Measurements from ENCODE around the gene CLDN22.
"Not testable (repeated sequence)": the region's sequence is repeated elsewhere in the genome, so short reads cannot be mapped to it uniquely, and the experiment has no call there.

The CLDN22 gene

GRCh38 chr4:183347146-183347545 lies 27.1 kb upstream of the CLDN22 start:
- DNase-seq (ENCODE audit: low read depth): no peak

- no peak for DNase-seq (ENCODE audit: low read depth)
These were observed 25.2 kb upstream of the CLDN22 start for GRCh38 chr4:183345261-183345660.

DNA sequence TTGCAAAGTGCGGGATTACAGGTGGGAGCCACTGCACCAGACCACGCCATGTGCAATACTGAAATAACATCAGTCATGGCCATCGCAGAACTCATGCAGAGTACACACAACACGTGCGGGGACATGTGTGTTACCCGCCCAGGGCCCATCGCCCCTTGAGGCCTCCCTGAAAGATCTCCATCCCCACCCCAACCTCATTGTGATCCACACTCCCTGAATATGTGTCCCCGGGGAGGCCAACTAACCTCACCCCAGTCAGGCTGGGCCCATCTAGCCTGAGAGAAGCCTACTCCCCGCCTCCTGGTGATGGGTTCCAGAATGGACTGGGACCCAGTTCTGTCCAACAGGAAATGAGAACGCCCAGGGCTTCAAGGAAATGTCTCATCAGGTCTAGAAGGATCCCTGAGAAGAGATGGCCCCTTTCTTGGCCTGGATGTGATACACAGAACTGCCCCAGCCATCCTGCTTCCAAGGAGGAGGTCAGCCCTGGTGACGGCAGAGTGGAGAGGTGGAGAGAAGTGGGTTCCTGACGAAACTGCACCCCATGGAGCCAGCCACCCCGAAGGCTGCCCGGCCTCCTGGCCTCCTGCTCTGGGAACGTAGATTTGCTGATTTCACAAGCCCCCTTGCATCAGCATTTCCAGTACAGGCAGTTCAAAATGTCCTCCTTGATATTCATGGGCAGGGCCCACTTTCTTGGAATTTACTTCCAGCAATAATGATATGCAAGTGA lies 24.6 kb upstream of the CLDN22 start:
- no peak for DNase-seq (ENCODE audit: low read depth)

DNA sequence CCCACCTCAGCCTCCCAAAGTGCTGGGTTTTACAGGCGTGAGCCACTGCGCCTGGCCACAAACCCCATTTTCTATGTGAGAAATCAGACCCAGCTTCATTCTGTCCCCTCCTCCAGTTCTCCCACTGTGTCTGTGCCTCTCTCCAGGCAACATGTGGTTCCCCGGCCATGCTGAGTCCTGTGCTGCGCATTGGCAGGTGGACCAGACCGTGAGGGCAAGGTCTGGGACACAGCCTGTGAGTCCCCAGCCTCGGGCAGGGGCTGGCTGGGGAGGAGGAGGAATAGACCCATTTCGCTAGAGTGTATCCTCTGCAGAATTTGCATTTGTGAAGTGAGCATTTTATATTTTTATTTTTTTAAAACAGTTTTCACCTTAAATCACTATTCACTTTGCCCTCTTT lies 23.7 kb upstream of the CLDN22 start:
- no peak for DNase-seq (ENCODE audit: low read depth)

- DNase-seq (ENCODE audit: low read depth): no peak
These were observed 22.8 kb upstream of the CLDN22 start for GRCh38 chr4:183342541-183343533.

DNA sequence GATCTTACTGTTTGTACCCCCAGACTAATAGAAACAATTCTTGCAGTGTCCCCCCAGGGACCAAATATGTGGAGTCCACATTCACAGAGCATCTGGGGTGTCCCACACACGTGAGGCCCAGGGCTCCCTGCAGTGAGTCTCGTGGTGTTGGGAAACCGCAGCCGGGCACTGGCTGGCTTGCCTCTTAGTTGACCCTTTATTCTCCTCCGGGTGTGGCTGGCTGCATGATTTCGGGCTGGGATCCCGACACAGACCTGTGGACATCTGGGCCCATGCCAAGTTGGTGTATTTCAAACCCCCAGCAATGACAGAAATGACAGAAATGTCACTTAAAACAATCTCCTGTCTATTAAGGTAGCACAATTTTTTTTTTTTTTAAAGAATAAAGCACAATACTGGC lies 17.8 kb upstream of the CLDN22 start:
- DNase-seq (ENCODE audit: low read depth): no peak

DNA sequence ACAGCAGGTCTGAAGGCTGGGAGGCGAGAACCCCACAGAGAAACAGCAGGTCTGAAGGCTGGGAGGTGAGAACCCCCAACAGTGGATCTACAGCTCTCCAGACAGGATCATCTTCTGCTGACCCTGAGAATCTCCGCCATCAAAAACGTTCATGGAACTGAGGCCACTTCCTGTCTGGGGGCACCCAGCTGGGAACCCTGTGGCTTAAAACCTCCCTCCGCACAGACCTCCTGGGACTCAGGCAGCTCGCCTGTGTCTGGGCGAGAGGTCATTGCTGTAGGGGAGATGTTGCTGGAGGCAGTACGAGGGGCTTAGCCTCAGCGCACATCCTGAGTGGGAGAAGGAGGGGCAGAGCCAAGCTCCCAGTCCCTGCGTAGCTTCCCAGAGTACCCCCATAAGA lies 17.3 kb upstream of the CLDN22 start:
- no peak for DNase-seq (ENCODE audit: low read depth)

GRCh38 chr4:183335369-183335940 lies 15.4 kb upstream of the CLDN22 start:
- DNase-seq (ENCODE audit: low read depth): peak; percentile 96

- DNase-seq (ENCODE audit: low read depth): no peak
These were observed 13.9 kb upstream of the CLDN22 start for GRCh38 chr4:183333983-183334382.

DNA sequence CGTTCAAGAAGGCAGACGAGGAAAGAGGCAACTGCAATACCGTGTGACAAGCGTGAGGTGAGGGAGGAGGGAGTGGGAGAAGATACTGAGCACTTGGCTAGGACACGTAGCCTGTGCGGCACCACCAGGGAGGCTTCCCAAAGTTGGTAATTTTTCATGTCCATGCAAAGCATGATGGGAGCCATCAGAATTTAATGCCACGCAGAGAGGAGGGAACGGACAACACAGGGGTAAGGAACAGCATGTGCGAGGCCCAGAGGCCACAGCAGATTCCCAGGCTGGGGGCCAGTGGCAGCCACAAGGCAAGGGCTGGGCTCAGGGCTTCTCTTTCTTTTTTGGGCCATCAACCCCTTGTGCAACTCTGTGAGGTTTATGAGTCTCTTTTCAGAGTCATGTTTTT lies 13.1 kb upstream of the CLDN22 start:
- DNase-seq (ENCODE audit: low read depth): no peak

DNA sequence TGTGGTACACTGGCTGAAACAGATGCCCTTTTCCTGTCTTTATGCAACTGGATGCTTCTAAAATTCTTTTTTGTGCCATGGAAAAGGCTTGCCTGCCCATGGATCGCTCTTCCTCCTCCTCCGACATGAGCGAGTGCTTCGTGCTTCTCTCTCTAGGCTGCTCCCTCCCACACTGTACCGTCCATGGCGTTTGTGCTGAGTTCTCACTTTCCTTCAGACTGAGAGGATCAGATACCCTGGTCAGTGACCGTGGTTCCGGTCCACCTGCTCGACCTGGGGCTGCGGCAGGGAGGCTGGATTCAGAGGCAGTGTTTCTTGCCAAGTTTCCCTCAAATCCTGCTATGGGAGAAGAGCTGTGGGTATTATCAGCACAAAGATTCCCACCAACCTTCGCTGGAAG lies 12.4 kb upstream of the CLDN22 start:
- no peak for DNase-seq (ENCODE audit: low read depth)

DNA sequence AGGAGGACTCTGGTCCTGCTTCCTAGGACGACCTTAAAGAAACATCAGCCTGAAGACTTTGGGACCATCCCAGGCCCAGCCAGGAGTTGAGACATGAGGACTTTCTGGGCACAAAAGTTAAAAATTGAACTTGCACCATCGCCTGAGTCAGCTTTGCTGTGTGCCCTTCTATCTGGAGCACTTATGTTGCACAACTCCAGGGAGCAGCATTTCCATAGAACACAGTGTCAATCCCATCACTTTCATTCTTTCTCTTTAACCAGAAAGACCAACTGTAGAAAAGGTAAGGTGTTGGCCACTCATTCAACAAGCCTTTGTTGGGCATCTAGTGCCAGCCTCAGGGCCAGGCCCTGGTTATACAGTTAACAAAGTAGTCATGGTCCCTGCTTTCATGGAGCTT lies 10.8 kb upstream of the CLDN22 start:
- DNase-seq (ENCODE audit: low read depth): no peak

- no peak for DNase-seq (ENCODE audit: low read depth)
These were observed 10.1 kb upstream of the CLDN22 start for GRCh38 chr4:183329954-183330742.

GRCh38 chr4:183329244-183329643 lies 9.2 kb upstream of the CLDN22 start:
- DNase-seq (ENCODE audit: low read depth): no peak

GRCh38 chr4:183328832-183329231 lies 8.8 kb upstream of the CLDN22 start:
- no peak for DNase-seq (ENCODE audit: low read depth)

GRCh38 chr4:183327827-183328226 lies 7.8 kb upstream of the CLDN22 start:
- DNase-seq (ENCODE audit: low read depth): no peak

GRCh38 chr4:183326853-183327252 lies 6.8 kb upstream of the CLDN22 start:
- DNase-seq (ENCODE audit: low read depth): peak; percentile 46

- not testable (repeated sequence) for DNase-seq (ENCODE audit: low read depth)
These were observed 6.3 kb upstream of the CLDN22 start for GRCh38 chr4:183326387-183326786.

DNA sequence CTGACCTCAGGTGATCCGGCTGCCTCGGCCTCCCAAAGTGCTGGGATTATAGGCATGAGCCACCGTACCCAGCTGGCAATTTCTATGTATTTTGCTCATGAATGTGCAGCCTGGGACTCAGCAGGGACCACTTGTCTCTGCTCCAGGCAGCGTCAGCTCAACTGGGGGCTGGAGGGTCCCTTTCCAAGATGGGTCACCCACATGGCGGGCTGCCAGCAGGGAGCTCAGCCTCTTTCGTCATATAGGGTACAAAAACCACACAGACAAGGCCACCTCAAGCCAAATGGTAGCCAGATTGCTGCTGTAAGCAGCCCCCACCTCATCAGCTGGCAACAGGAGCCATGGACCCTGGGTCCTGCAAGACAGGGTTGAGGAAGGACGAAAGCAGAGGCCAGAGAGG lies 4.5 kb upstream of the CLDN22 start:
- no peak for DNase-seq (ENCODE audit: low read depth)

DNA sequence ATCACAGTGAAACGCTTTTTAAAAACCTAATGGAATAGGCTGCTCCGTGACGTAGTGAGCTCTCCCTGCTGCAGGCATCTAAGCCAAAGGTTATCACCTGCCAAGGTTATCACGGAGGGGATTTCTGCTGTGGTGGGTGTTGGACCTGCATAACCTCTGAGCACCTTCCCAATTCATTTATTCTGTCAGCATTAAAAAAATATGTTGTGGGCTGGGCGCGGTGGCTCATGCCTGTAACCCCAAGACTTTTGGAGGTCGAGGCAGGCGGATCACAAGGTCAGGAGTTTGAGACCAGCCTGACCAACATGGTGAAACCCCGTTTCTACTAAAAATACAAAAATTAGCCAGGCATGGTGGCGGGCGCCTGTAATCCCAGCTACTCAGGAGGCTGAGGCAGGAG lies 4.0 kb upstream of the CLDN22 start:
- not testable (repeated sequence) for DNase-seq (ENCODE audit: low read depth)

GRCh38 chr4:183323295-183323694 lies 3.2 kb upstream of the CLDN22 start:
- no peak for DNase-seq (ENCODE audit: low read depth)

DNA sequence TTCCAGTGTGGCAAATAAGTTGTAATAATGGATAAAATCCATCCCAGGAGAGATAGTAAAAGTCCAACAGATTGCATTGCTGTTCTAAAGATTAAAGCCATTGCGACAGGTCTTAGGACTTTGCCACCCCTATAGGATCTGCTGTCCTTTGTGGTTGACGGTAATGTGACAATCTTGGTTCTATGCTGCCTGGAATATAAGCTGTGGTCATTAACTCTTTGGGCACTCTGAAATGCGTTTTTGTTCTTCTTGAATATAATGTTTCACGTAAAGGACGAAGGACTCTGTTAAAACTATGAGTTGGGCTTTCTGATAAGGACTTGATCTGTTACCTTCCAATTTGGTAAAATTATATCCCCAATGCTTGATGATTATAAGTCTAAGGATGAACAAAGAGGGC lies 2.2 kb upstream of the CLDN22 start, which contains the start of gene CLDN24:
Gene CLDN24, minus strand, starts transcription at position 101 of the 400 bp plus-strand sequence. Its CDS starts 0 bp downstream, at position 101.
- DNase-seq (ENCODE audit: low read depth): no peak
